Astrocyte (in vitro differentiated cells and primary cell): ENCODE data around the gene CHST10.

Experiments used
- EZH2 ChIP-seq: IDR thresholded peaks from 2 replicates; pipeline ENCODE4 v1.6.1; 2012; ENCODE audit warnings: mild to moderate bottlenecking, low read length, inconsistent platforms; ENCODE audit not compliant: insufficient read depth
- TF ChIP-seq, protein P1 (sequence below): IDR thresholded peaks from 2 replicates; pipeline ENCODE4 v1.5.1; 2011; ENCODE audit warnings: low read depth, mild to moderate bottlenecking, inconsistent platforms, low read length, moderate library complexity; ENCODE audit not compliant: insufficient read depth

- TF ChIP-seq, protein P1, sequence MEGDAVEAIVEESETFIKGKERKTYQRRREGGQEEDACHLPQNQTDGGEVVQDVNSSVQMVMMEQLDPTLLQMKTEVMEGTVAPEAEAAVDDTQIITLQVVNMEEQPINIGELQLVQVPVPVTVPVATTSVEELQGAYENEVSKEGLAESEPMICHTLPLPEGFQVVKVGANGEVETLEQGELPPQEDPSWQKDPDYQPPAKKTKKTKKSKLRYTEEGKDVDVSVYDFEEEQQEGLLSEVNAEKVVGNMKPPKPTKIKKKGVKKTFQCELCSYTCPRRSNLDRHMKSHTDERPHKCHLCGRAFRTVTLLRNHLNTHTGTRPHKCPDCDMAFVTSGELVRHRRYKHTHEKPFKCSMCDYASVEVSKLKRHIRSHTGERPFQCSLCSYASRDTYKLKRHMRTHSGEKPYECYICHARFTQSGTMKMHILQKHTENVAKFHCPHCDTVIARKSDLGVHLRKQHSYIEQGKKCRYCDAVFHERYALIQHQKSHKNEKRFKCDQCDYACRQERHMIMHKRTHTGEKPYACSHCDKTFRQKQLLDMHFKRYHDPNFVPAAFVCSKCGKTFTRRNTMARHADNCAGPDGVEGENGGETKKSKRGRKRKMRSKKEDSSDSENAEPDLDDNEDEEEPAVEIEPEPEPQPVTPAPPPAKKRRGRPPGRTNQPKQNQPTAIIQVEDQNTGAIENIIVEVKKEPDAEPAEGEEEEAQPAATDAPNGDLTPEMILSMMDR, result no peak
- TF ChIP-seq EZH2, result no peak
Measured at GRCh38 chr2:100412881-100413321, 4.6 kb downstream of the CHST10 start.
